Thyroid gland (tissue), 4 donors: Measurements from ENCODE around the gene CUL2.

ENCODE experiments used
- POLR2A ChIP-seq, 2 donors: fragments of 450-650 bp; IDR thresholded peaks; one replicate each; pipeline ENCODE4 v1.6.1; 2017; ENCODE audit warnings: antibody characterized with exemption in 2 of 2, mild to moderate bottlenecking in 2 of 2, moderate library complexity in 1 of 2
- TF ChIP-seq, protein P1 (sequence below), 6 experiments: fragments of 200-600 bp in 3 of 6; fragments of 450-650 bp in 3 of 6; sonication (generic) in 3 of 6; IDR thresholded peaks; one replicate each; pipeline ENCODE4 v1.5.1; 2016 to 2019; ENCODE audit warnings: antibody characterized with exemption in 6 of 6, mild to moderate bottlenecking in 2 of 6, inconsistent platforms in 1 of 6, moderate library complexity in 1 of 6

DNA sequence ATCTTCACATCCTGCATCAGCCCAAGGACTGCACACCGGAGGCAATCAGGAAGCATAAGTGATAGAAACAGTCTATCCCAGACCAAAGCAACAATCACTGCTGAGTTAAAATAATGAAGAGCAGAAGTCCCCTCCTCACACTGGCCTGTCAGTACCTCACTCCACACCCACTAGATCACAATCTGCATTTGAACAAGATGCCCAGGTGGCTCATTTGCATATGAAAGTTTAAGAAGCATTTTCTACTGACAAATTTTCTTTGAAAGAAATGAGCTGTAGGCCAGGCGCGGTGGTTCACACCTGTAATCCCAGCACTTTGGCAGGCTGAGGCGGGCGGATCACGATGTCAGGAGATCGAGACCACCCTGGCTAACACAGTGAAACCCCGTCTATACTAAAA, 77.4 kb downstream of the CUL2 start:
- TF ChIP-seq, protein P1, sequence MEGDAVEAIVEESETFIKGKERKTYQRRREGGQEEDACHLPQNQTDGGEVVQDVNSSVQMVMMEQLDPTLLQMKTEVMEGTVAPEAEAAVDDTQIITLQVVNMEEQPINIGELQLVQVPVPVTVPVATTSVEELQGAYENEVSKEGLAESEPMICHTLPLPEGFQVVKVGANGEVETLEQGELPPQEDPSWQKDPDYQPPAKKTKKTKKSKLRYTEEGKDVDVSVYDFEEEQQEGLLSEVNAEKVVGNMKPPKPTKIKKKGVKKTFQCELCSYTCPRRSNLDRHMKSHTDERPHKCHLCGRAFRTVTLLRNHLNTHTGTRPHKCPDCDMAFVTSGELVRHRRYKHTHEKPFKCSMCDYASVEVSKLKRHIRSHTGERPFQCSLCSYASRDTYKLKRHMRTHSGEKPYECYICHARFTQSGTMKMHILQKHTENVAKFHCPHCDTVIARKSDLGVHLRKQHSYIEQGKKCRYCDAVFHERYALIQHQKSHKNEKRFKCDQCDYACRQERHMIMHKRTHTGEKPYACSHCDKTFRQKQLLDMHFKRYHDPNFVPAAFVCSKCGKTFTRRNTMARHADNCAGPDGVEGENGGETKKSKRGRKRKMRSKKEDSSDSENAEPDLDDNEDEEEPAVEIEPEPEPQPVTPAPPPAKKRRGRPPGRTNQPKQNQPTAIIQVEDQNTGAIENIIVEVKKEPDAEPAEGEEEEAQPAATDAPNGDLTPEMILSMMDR (IDR thresholded peaks at IDR 0.05), result no peak
- no peak for TF ChIP-seq POLR2A (IDR thresholded peaks at IDR 0.05)
